A673 (cell line): ENCODE results near the gene CD79A. TPM values are rescaled to one million over a fixed set of nuclear protein-coding genes. Genes with fewer than 3 reads are reported as not detected.

Source experiments
- BruUV-seq: library from RNA; stranded (reverse); fragments of 400-500 nt; replicated peaks from 2 replicates; lab custom pipeline; 2021; lab: Mats Ljungman, UMichigan
- CTCF ChIA-PET: fragments of 300-600 bp; sonication (Branson Sonifier 250); formaldehyde crosslinking; loops from one replicate; lab custom pipeline; 2022; ENCODE audit warnings: antibody characterized with exemption; lab: Charles Lee
- POLR2A ChIA-PET: fragments of 300-600 bp; sonication (Branson Sonifier 250); formaldehyde crosslinking; loops from one replicate; lab custom pipeline; 2022; ENCODE audit warnings: antibody characterized with exemption; ENCODE audit not compliant: low non-redundant PET; lab: Charles Lee
- DNase-seq: peaks from one replicate; pipeline ENCODE4 v3.0.0-alpha.2; 2015; ENCODE audit warnings: low spot score
- H3K27ac ChIP-seq: fragments of 200-600 bp; sonication (generic); 2 replicates; pipeline ENCODE4 v1.5.1; 2016; ENCODE audit warnings: mixed run types, low read depth, mild to moderate bottlenecking, mixed read lengths, antibody characterized with exemption, low read length; ENCODE audit not compliant: poor library complexity, severe bottlenecking
- H3K27me3 ChIP-seq: fragments of 200-600 bp; sonication (generic); replicated peaks from 2 replicates; pipeline ENCODE4 v1.6.1; 2017; ENCODE audit warnings: mixed run types, low read depth, mild to moderate bottlenecking, mixed read lengths, antibody characterized with exemption, low read length; ENCODE audit not compliant: insufficient read depth, poor library complexity
- H3K36me3 ChIP-seq: fragments of 200-600 bp; sonication (generic); 2 replicates; pipeline ENCODE4 v1.6.1; 2016; ENCODE audit warnings: mixed run types, mild to moderate bottlenecking, mixed read lengths, antibody characterized with exemption, low read length; ENCODE audit not compliant: insufficient read depth, poor library complexity, severe bottlenecking
- H3K4me1 ChIP-seq: fragments of 200-600 bp; sonication (generic); 2 replicates; pipeline ENCODE4 v1.6.1; 2017; ENCODE audit warnings: mixed run types, mild to moderate bottlenecking, mixed read lengths, antibody characterized with exemption, low read length; ENCODE audit not compliant: insufficient read depth, poor library complexity, severe bottlenecking
- H3K4me3 ChIP-seq: fragments of 200-600 bp; sonication (generic); 2 replicates; pipeline ENCODE4 v1.5.1; 2016; ENCODE audit warnings: low read depth, mixed run types, mild to moderate bottlenecking, mixed read lengths, low read length; ENCODE audit not compliant: poor library complexity, severe bottlenecking
- H3K9me3 ChIP-seq: fragments of 200-600 bp; sonication (generic); 2 replicates; pipeline ENCODE4 v1.6.1; 2016; ENCODE audit warnings: mixed run types, low read depth, mild to moderate bottlenecking, mixed read lengths, antibody characterized with exemption, low read length; ENCODE audit not compliant: poor library complexity, severe bottlenecking
- CTCF ChIP-seq: fragments of 300-800, 200-600 bp; sonication (generic); conservative IDR thresholded peaks from 2 replicates; pipeline ENCODE4 v1.5.1; 2017; ENCODE audit warnings: low read depth, mild to moderate bottlenecking, antibody characterized with exemption, low read length, moderate library complexity, mixed read lengths
- EZH2 ChIP-seq: fragments of 200-600 bp; sonication (generic); IDR thresholded peaks from 2 replicates; pipeline ENCODE4 v1.6.1; 2017; ENCODE audit warnings: borderline replicate concordance, low read depth, mild to moderate bottlenecking, mixed read lengths, antibody characterized with exemption, low read length; ENCODE audit not compliant: poor library complexity, severe bottlenecking
- intact Hi-C: fragments of 100-400 bp; cut with micrococcal nuclease; formaldehyde crosslinking; loops from one replicate; pipeline ENCODE4 v1.10.0; 2022; ENCODE audit not compliant: unreplicated experiment
- total RNA-seq: library from RNA; stranded (reverse); gene quantifications from 2 replicates; pipeline ENCODE4 v1.2.3, GENCODE V29; 2021

CD79A gene
- total RNA-seq, 1 experiment from 2014 or later, result 17.8 TPM

- no TSS peak for BruUV-seq
These were observed 17.3 kb upstream of the CD79A start, which contains the start of gene RPS19 for GRCh38 chr19:41859618-41860418. Gene RPS19, plus strand, starts transcription at chr19:41860255. Its CDS starts 520 bp downstream, at chr19:41860775.

GRCh38 chr19:41860419-41861115 is 16.5 kb upstream of the CD79A start:
- intact Hi-C loops, result no loop called here

More at GRCh38 chr19:41859618-41860418, 17.3 kb upstream of the CD79A start, which contains the start of gene RPS19:
- H3K4me1 ChIP-seq, result peaks cover 45% of the 10 kb centered on the region
- peak; percentile 68 for TF ChIP-seq CTCF
- no peak for TF ChIP-seq EZH2
- POLR2A ChIA-PET, result interaction anchor here (0.7 kb wide), 1 partner anchor 213 kb away, joined by 3 read pairs; no protein-coding TSS in a partner anchor
- H3K27me3 ChIP-seq, result no peaks in the 10 kb centered on the region
- peak within 1 kb of the TSS; percentile 97 for H3K27ac ChIP-seq
- CTCF ChIA-PET, result interaction anchor here (0.6 to 0.7 kb wide), 2 partner anchors 12 to 21 kb away, joined by 3 to 5 read pairs; no protein-coding TSS in a partner anchor
- peak within 1 kb of the TSS; percentile 87 for H3K4me3 ChIP-seq
- peak; percentile 99 for DNase-seq
- intact Hi-C loops, result loop anchor here (1.0 kb wide), 1 partner anchor 23 kb away; the partner anchor contains the start of gene ARHGEF1
- peaks cover 43% of the 10 kb centered on the region for H3K36me3 ChIP-seq
- no peaks in the 10 kb centered on the region for H3K9me3 ChIP-seq

More at GRCh38 chr19:41860419-41861115, 16.5 kb upstream of the CD79A start:
- Histone ChIP-seq H3K9me3 (no peaks in the 10 kb centered on the region), H3K4me3 (peak overlapping the region; percentile 87), H3K4me1 (peaks cover 45% of the 10 kb centered on the region), H3K27ac (peak overlapping the region; percentile 97), H3K27me3 (no peaks in the 10 kb centered on the region), H3K36me3 (peaks cover 50% of the 10 kb centered on the region)
- no TSS peak for BruUV-seq
- TF ChIP-seq EZH2 (no peak), CTCF (no peak)
- ChIA-PET CTCF (no interaction called here), POLR2A (no interaction called here)
- no peak for DNase-seq
